Activated T-helper 9 cell treated with anti-CD3 and anti-CD28 coated beads, Interleukin-2, amount 50 U/mL, for 16 hours (primary cell): Measurements from ENCODE around the gene SCARB2.
A peak's percentile ranks its signal among the peaks of the same experiment; 100 is the strongest.

ENCODE experiments used
- DNase-seq: peaks from one replicate; pipeline ENCODE4 v3.0.0-alpha.2; 2020; ENCODE audit warnings: low read depth

SCARB2 gene

GRCh38 chr4:76148142-76148865, 65.3 kb downstream of the SCARB2 start, which contains the start of gene NUP54:
Gene NUP54 (minus strand): TSS chr4:76148397. CDS start chr4:76148374, 23 bp downstream.
- DNase-seq = peak; percentile 92

GRCh38 chr4:76147454-76148141, 66.0 kb downstream of the SCARB2 start:
- DNase-seq = peak; percentile 12

GRCh38 chr4:76144546-76144945, 69.1 kb downstream of the SCARB2 start:
- DNase-seq = no peak

- DNase-seq = no peak
Measured at GRCh38 chr4:76141241-76141640, 72.4 kb downstream of the SCARB2 start.

GRCh38 chr4:76127754-76128153, 85.9 kb downstream of the SCARB2 start:
- no peak for DNase-seq

- no peak for DNase-seq
Measured at GRCh38 chr4:76125816-76126215, 87.8 kb downstream of the SCARB2 start.

GRCh38 chr4:76120199-76120598, 93.4 kb downstream of the SCARB2 start:
- no peak for DNase-seq

- no peak for DNase-seq
Measured at GRCh38 chr4:76117536-76117935, 96.1 kb downstream of the SCARB2 start.

GRCh38 chr4:76116821-76117220, 96.8 kb downstream of the SCARB2 start:
- DNase-seq = no peak
